ENCODE results near the gene ATP6V0D1.
"Not testable (repeated sequence)": the region's sequence is repeated elsewhere in the genome, so short reads cannot be mapped to it uniquely, and the experiment has no call there.

ATP6V0D1 gene

GRCh38 chr16:67419931-67420330 lies 61.0 kb downstream of the ATP6V0D1 start:
- in situ Hi-C loops (cut with MboI; ENCODE audit: low pct_unique_long_range_greater_than_20kb, low sequenced_read_pairs, unreplicated experiment): no loop called here
- TF ChIP-seq, protein P1, sequence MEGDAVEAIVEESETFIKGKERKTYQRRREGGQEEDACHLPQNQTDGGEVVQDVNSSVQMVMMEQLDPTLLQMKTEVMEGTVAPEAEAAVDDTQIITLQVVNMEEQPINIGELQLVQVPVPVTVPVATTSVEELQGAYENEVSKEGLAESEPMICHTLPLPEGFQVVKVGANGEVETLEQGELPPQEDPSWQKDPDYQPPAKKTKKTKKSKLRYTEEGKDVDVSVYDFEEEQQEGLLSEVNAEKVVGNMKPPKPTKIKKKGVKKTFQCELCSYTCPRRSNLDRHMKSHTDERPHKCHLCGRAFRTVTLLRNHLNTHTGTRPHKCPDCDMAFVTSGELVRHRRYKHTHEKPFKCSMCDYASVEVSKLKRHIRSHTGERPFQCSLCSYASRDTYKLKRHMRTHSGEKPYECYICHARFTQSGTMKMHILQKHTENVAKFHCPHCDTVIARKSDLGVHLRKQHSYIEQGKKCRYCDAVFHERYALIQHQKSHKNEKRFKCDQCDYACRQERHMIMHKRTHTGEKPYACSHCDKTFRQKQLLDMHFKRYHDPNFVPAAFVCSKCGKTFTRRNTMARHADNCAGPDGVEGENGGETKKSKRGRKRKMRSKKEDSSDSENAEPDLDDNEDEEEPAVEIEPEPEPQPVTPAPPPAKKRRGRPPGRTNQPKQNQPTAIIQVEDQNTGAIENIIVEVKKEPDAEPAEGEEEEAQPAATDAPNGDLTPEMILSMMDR (IDR thresholded peaks at IDR 0.05; ENCODE audit: extremely low read depth, insufficient read depth, missing control alignments): no peak

GRCh38 chr16:67419502-67419901 lies 61.5 kb downstream of the ATP6V0D1 start:
- DNase-seq (ENCODE audit: low spot score): no peak
- TF ChIP-seq, protein P1 (IDR thresholded peaks at IDR 0.05; ENCODE audit: extremely low read depth, insufficient read depth, missing control alignments): no peak
- in situ Hi-C loops (cut with MboI; ENCODE audit: low pct_unique_long_range_greater_than_20kb, low sequenced_read_pairs, unreplicated experiment): no loop called here

More at GRCh38 chr16:67419931-67420330, 61.0 kb downstream of the ATP6V0D1 start:
- DNase-seq (ENCODE audit: low spot score): no peak

DNA sequence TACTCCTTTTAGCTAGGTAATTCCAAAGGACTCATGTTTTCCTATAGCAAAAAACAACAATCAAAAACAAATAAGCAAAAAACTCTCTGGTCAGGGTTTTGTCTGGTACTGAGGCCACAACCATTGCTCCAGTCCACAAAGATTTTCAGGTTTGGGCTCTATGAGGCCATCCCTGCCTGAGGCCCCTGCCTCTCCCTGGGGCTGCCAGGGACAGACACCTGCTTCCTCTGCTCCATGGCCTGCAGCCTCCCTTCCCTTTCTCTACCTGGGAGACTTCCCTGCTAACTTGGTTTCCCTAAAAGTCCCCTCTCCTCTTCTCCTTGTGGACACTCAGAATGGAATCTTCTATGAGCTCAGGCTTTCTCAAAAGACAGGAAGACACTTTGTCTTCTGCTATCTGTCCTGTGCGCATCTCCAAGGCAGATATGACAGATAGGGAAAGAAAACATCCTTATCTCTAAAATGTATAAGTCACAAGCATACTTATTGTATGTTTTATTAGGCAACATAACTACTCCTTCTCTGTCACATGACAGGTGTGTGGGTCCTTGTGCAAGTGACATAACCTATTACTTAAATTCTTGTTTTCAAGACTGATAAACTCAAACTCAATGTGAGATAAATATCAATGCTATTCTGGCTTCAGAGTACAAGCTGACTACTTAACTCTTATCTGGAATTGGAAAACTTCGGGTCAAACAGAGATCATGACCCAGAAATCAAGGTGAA lies 63.5 kb downstream of the ATP6V0D1 start:
- no peak for DNase-seq (ENCODE audit: low spot score)
- in situ Hi-C loops (cut with MboI; ENCODE audit: low pct_unique_long_range_greater_than_20kb, low sequenced_read_pairs, unreplicated experiment): no loop called here
- TF ChIP-seq, protein P1 (IDR thresholded peaks at IDR 0.05; ENCODE audit: extremely low read depth, insufficient read depth, missing control alignments): no peak

GRCh38 chr16:67415872-67416793 lies 64.8 kb downstream of the ATP6V0D1 start, which contains the start of gene ZDHHC1:
ZDHHC1 (minus strand) TSS chr16:67416477; CDS start chr16:67407775, 8,702 bp downstream.
- TF ChIP-seq, protein P1 (IDR thresholded peaks at IDR 0.05; ENCODE audit: extremely low read depth, insufficient read depth, missing control alignments): peak; percentile 79
- peak; percentile 90 for DNase-seq (ENCODE audit: low spot score)
- in situ Hi-C loops (cut with MboI; ENCODE audit: low pct_unique_long_range_greater_than_20kb, low sequenced_read_pairs, unreplicated experiment): no loop called here

- in situ Hi-C loops (cut with MboI; ENCODE audit: low pct_unique_long_range_greater_than_20kb, low sequenced_read_pairs, unreplicated experiment); DNase-seq (ENCODE audit: low spot score): not testable (repeated sequence)
Measured at GRCh38 chr16:67415421-67415820, 65.5 kb downstream of the ATP6V0D1 start.

DNA sequence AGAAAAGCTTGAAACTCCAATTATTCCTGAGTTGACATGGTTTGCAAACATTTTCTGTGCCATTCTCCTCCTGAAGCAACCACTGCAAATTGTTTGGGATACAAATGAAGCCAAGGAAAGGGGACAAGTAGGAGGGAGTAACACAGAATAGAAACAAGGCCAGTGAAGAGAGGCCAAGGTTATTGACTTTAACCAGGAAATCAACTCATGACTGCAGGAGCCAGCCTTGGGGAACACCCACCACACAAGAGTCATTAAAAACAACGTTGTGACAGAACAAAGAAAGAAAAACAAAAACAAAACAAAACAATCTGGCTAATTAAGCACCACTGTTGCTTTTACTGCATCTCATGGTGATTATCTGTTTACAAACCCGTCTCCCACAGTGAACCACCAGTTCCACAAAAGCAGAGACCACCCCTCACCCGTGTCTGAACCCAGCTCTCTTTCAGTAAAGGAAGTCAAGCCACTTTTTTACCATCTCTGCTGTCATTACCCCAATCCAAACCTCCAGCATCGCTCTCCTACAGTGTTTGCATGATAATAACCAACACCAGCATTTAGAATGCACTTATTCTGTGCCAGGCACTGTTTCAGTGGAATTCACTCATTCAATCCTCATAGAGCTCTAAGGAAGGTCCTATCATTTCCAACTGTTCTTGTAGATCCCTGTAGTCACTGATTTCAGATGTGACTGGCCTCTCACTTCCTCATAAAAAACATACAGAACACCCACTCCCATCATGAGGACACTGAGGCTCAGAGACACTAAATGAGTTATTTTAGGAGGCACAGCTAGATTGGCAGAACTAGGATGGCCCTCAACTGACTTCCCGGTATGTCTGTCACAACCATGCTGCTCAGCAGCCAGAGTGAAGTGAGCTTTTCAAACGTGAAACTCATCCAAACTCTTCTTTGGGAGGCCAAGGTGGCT lies 66.7 kb downstream of the ATP6V0D1 start:
- TF ChIP-seq, protein P1 (IDR thresholded peaks at IDR 0.05; ENCODE audit: extremely low read depth, insufficient read depth, missing control alignments): no peak
- in situ Hi-C loops (cut with MboI; ENCODE audit: low pct_unique_long_range_greater_than_20kb, low sequenced_read_pairs, unreplicated experiment): no loop called here
- DNase-seq (ENCODE audit: low spot score): no peak

All from GM13977 (cell line).